IMR-90 (cell line): ENCODE measurements around the gene USP14. TPM values are rescaled to one million over a fixed set of nuclear protein-coding genes. Genes with fewer than 3 reads are reported as not detected.

Source experiments
- ATAC-seq: fragments of 200-7000 bp; cut with Tn5 transposase; 2 replicates; pipeline ENCODE4 v1.9.1; 2020; ENCODE audit warnings: low read depth, mild to moderate bottlenecking, moderate library complexity
- BruUV-seq: library from RNA; stranded (reverse); fragments of 400-500 nt; replicated peaks from 2 replicates; lab custom pipeline; 2021; lab: Mats Ljungman, UMichigan
- CTCF ChIA-PET: fragments of 300-600 bp; formaldehyde crosslinking; extraction: SDS; loops from one replicate; lab custom pipeline; 2021; ENCODE audit warnings: antibody characterized with exemption; lab: Yijun Ruan, JAX
- POLR2A ChIA-PET: fragments of 300-600 bp; sonication (Branson Sonifier 250); formaldehyde crosslinking; loops from one replicate; lab custom pipeline; 2022; ENCODE audit warnings: antibody characterized with exemption; ENCODE audit not compliant: unreplicated experiment; lab: Charles Lee
- DNase-seq: peaks from one replicate; pipeline ENCODE4 v3.0.0; 2013
- H2AFZ ChIP-seq: replicated peaks from 2 replicates; pipeline ENCODE3; 2013; ENCODE audit warnings: low read length, mild to moderate bottlenecking; ENCODE audit not compliant: poor library complexity
- H2AK5ac ChIP-seq: 2 replicates; pipeline ENCODE4 v1.6.1; 2013; ENCODE audit warnings: low read depth, low read length, inconsistent platforms
- H2AK9ac ChIP-seq: replicated peaks from 2 replicates; pipeline ENCODE3; 2013; ENCODE audit warnings: mild to moderate bottlenecking, low read depth, low read length, moderate library complexity; ENCODE audit not compliant: poor library complexity
- H2BK120ac ChIP-seq: 2 replicates; pipeline ENCODE4 v1.6.1; 2013; ENCODE audit warnings: low read depth, low read length, inconsistent platforms
- H2BK15ac ChIP-seq: 3 replicates; pipeline ENCODE4 v1.6.1; 2013; ENCODE audit warnings: low read depth, low read length, inconsistent platforms
- H2BK20ac ChIP-seq: 2 replicates; pipeline ENCODE4 v1.6.1; 2013; ENCODE audit warnings: low read depth, mild to moderate bottlenecking, inconsistent platforms, low read length, moderate library complexity
- H2BK5ac ChIP-seq: 2 replicates; pipeline ENCODE4 v1.6.1; 2013; ENCODE audit warnings: mild to moderate bottlenecking, low read depth, low read length, inconsistent platforms; ENCODE audit not compliant: poor library complexity, severe bottlenecking
- H3K14ac ChIP-seq: replicated peaks from 2 replicates; pipeline ENCODE4 v1.6.1; 2013; ENCODE audit warnings: low read depth, low read length, inconsistent platforms
- H3K18ac ChIP-seq: 2 replicates; pipeline ENCODE4 v1.6.1; 2013; ENCODE audit warnings: low read depth, low read length, control low read depth
- H3K23ac ChIP-seq: 2 replicates; pipeline ENCODE4 v1.6.1; 2013; ENCODE audit warnings: low read depth, low read length, inconsistent platforms
- H3K27ac ChIP-seq: 2 replicates; pipeline ENCODE4 v1.5.1; 2013; ENCODE audit warnings: mild to moderate bottlenecking, control low read depth, low read length; ENCODE audit not compliant: insufficient read depth
- H3K27me3 ChIP-seq: 2 replicates; pipeline ENCODE4 v1.6.1; 2013; ENCODE audit warnings: low read length; ENCODE audit not compliant: control insufficient read depth, insufficient read depth
- H3K36me3 ChIP-seq: 2 replicates; pipeline ENCODE4 v1.6.1; 2013; ENCODE audit warnings: low read length, mixed read lengths; ENCODE audit not compliant: control insufficient read depth, insufficient read depth
- H3K4ac ChIP-seq: 2 replicates; pipeline ENCODE4 v1.6.1; 2013; ENCODE audit warnings: low read depth, low read length, inconsistent platforms
- H3K4me1 ChIP-seq: 2 replicates; pipeline ENCODE4 v1.6.1; 2013; ENCODE audit warnings: low read length, mixed read lengths; ENCODE audit not compliant: control insufficient read depth, insufficient read depth
- H3K4me2 ChIP-seq: 2 replicates; pipeline ENCODE4 v1.6.1; 2013; ENCODE audit warnings: low read depth, mild to moderate bottlenecking, control low read depth, low read length, moderate library complexity
- H3K4me3 ChIP-seq: 2 replicates; pipeline ENCODE4 v1.5.1; 2013; ENCODE audit warnings: low read depth, mild to moderate bottlenecking, control low read depth, low read length, moderate library complexity; ENCODE audit not compliant: insufficient read depth
- H3K56ac ChIP-seq: 2 replicates; pipeline ENCODE4 v1.6.1; 2013; ENCODE audit warnings: low read length, inconsistent platforms; ENCODE audit not compliant: insufficient read depth; ENCODE audit errors: extremely low read depth
- H3K79me1 ChIP-seq, 2 experiments: 2 replicates each; pipeline ENCODE4 v1.6.1; 2013; ENCODE audit warnings: low read length in 2 of 2, inconsistent platforms in 1 of 2, low read depth in 1 of 2
- H3K9ac ChIP-seq: 2 replicates; pipeline ENCODE4 v1.6.1; 2013; ENCODE audit warnings: low read depth, low read length, control low read depth
- H3K9me1 ChIP-seq: 2 replicates; pipeline ENCODE4 v1.6.1; 2013; ENCODE audit warnings: low read length, inconsistent platforms; ENCODE audit not compliant: insufficient read depth
- H3K9me3 ChIP-seq: 2 replicates; pipeline ENCODE4 v1.6.1; 2013; ENCODE audit warnings: low read length; ENCODE audit not compliant: control insufficient read depth, insufficient read depth
- H4K20me1 ChIP-seq: 2 replicates; pipeline ENCODE4 v1.6.1; 2013; ENCODE audit warnings: low read length, inconsistent platforms; ENCODE audit not compliant: insufficient read depth
- H4K5ac ChIP-seq: 2 replicates; pipeline ENCODE4 v1.6.1; 2013; ENCODE audit warnings: mild to moderate bottlenecking, low read depth, low read length, control low read depth
- H4K8ac ChIP-seq, 2 experiments: 2 replicates each; pipeline ENCODE4 v1.6.1; 2013; ENCODE audit warnings: low read depth in 2 of 2, low read length in 2 of 2, control low read depth in 1 of 2, inconsistent platforms in 1 of 2
- H4K91ac ChIP-seq: 2 replicates; pipeline ENCODE4 v1.6.1; 2013; ENCODE audit warnings: low read depth, low read length, inconsistent platforms; ENCODE audit not compliant: insufficient read depth
- BHLHE40 ChIP-seq: fragments of 150-350 bp; IDR thresholded peaks from 2 replicates; pipeline ENCODE4 v1.6.1; 2016; ENCODE audit warnings: mild to moderate bottlenecking, low read depth, low read length
- CHD1 ChIP-seq: IDR thresholded peaks from 2 replicates; pipeline ENCODE4 v1.6.1; 2012; ENCODE audit warnings: low read depth, low read length, improper control_type of control experiment
- MAZ ChIP-seq: IDR thresholded peaks from 2 replicates; pipeline ENCODE4 v1.6.1; 2012; ENCODE audit warnings: low read depth, mild to moderate bottlenecking, low read length, improper control_type of control experiment, moderate library complexity, borderline replicate concordance
- POLR2A ChIP-seq: IDR thresholded peaks from 2 replicates; pipeline ENCODE4 v1.6.1; 2012; ENCODE audit warnings: mild to moderate bottlenecking, low read depth, low read length
- RCOR1 ChIP-seq: IDR thresholded peaks from 2 replicates; pipeline ENCODE4 v1.6.1; 2012; ENCODE audit warnings: mild to moderate bottlenecking, low read length, improper control_type of control experiment; ENCODE audit not compliant: insufficient replicate concordance
- RFX5 ChIP-seq: IDR thresholded peaks from 2 replicates; pipeline ENCODE4 v1.8.0; 2012; ENCODE audit warnings: low read depth, mild to moderate bottlenecking, low read length, moderate library complexity
- SMC3 ChIP-seq: fragments of 150-350 bp; IDR thresholded peaks from 2 replicates; pipeline ENCODE4 v1.6.1; 2016; ENCODE audit warnings: low read depth, mild to moderate bottlenecking, antibody characterized with exemption, low read length, moderate library complexity
- dilution Hi-C: fragments of 300-500 bp; cut with HindIII; formaldehyde crosslinking; loops from one replicate; pipeline ENCODE4 v1.14.3; 2018; ENCODE audit warnings: low sequenced_read_pairs; ENCODE audit not compliant: unreplicated experiment
- in situ Hi-C: fragments of 300-500 bp; cut with MboI; formaldehyde crosslinking; loops from 3 replicates; pipeline ENCODE4 v1.14.3; 2019; ENCODE audit warnings: low sequenced_read_pairs, inconsistent platforms, mixed read lengths
- intact Hi-C: fragments of 100-400 bp; cut with micrococcal nuclease; formaldehyde crosslinking; loops from 2 replicates; pipeline ENCODE4 v1.10.0; 2022
- polyA plus RNA-seq, 3 experiments: library from polyadenylated mRNA; depleted of rRNA; stranded (reverse); fragments of >200 nt; gene quantifications; 2 replicates each; pipeline ENCODE4 v1.2.3, GENCODE V29; 2012; ENCODE audit warnings: low replicate concordance in 1 of 3
- total RNA-seq: library from RNA; depleted of rRNA; stranded (reverse); fragments of >200 nt; gene quantifications from 2 replicates; pipeline ENCODE4 v1.2.3, GENCODE V29; 2012
- TF ChIP-seq, protein P1 (sequence below): fragments of 150-350 bp; IDR thresholded peaks from 2 replicates; pipeline ENCODE4 v1.6.1; 2017; ENCODE audit warnings: mild to moderate bottlenecking, antibody characterized with exemption, low read length, low read depth
- TF ChIP-seq, protein P2 (sequence below): fragments of 150-350 bp; IDR thresholded peaks from 2 replicates; pipeline ENCODE4 v1.6.1; 2016; ENCODE audit warnings: low read depth, mild to moderate bottlenecking, low read length, moderate library complexity, borderline replicate concordance

USP14 gene
- total and polyA plus RNA-seq, 2 of the 4 experiments (the other 2 are of a cell fraction) = 11.5 to 32.4 TPM

DNA sequence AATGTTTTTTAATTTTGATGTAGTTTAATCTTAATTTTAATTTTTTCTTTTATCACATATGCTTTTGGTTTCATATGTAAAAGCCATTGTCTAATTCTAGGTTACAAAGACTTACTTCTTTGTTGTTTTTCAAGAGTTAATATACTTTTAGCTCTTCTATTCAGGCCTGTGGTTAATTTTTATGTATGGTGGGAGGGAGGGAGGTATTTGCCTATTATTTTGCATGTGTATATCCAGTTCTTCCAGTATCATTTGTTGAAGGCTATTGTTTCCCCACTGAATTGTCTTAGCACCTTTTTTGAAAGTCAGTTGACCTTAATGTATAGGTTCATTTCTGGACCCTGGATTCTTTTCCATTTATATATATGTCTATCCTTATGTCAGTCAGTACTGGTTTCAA is 23.4 kb downstream of the USP14 start:
- Histone ChIP-seq H3K4me1 (no peaks in the 10 kb centered on the region), H2AK5ac (no peak overlapping the region), H3K56ac (no peak overlapping the region), H4K5ac (no peak overlapping the region), H3K4ac (no peak overlapping the region), H4K8ac (no peak overlapping the region), H3K27me3 (no peaks in the 10 kb centered on the region), H3K9ac (no peak overlapping the region), H3K4me3 (no peak overlapping the region), H2BK20ac (no peak overlapping the region), H2AFZ (no peak overlapping the region), H3K9me1 (peaks cover 3% of the 10 kb centered on the region; the same call in 1 of the 2 replicates), H3K4me2 (no peak overlapping the region), H4K20me1 (peaks cover 3% of the 10 kb centered on the region), H2BK15ac (no peak overlapping the region), H3K27ac (no peak overlapping the region), H3K36me3 (peaks cover 15% of the 10 kb centered on the region), H3K23ac (no peak overlapping the region), H3K18ac (no peak overlapping the region), H3K79me1 (peaks cover 16 to 34% of the 10 kb centered on the region in 2 experiments), H4K91ac (no peak overlapping the region), H2BK120ac (no peak overlapping the region), H2BK5ac (no peak overlapping the region), H3K14ac (no peak overlapping the region), H2AK9ac (no peak overlapping the region), H3K9me3 (no peaks in the 10 kb centered on the region)
- dilution Hi-C loops = no loop called here
- BruUV-seq = no TSS peak
- CTCF ChIA-PET = no interaction called here
- TF ChIP-seq, protein P1, sequence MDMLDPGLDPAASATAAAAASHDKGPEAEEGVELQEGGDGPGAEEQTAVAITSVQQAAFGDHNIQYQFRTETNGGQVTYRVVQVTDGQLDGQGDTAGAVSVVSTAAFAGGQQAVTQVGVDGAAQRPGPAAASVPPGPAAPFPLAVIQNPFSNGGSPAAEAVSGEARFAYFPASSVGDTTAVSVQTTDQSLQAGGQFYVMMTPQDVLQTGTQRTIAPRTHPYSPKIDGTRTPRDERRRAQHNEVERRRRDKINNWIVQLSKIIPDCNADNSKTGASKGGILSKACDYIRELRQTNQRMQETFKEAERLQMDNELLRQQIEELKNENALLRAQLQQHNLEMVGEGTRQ = no peak
- TF ChIP-seq BHLHE40 (no peak), MAZ (no peak), RFX5 (no peak), CHD1 (no peak), RCOR1 (no peak), SMC3 (no peak), POLR2A (no peak)
- TF ChIP-seq, protein P2, sequence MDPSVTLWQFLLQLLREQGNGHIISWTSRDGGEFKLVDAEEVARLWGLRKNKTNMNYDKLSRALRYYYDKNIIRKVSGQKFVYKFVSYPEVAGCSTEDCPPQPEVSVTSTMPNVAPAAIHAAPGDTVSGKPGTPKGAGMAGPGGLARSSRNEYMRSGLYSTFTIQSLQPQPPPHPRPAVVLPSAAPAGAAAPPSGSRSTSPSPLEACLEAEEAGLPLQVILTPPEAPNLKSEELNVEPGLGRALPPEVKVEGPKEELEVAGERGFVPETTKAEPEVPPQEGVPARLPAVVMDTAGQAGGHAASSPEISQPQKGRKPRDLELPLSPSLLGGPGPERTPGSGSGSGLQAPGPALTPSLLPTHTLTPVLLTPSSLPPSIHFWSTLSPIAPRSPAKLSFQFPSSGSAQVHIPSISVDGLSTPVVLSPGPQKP = no peak
- POLR2A ChIA-PET = no interaction called here
- in situ Hi-C loops = no loop called here
- intact Hi-C loops = no loop called here
- ATAC-seq (no peak), DNase-seq (no peak)
